HCT116 (cell line): ENCODE data around the gene IFT52. TPM values are rescaled to one million over a fixed set of nuclear protein-coding genes. Genes with fewer than 3 reads are reported as not detected.

Experiments
- ATAC-seq: fragments of 200-7000 bp; cut with Tn5 transposase; 2 replicates; pipeline ENCODE4 v1.9.1; 2020; ENCODE audit warnings: mild to moderate bottlenecking, moderate library complexity
- BruUV-seq: library from RNA; stranded (reverse); fragments of 400-500 nt; replicated peaks from 2 replicates; lab custom pipeline; 2021; lab: Mats Ljungman, UMichigan
- CTCF ChIA-PET: fragments of 300-600 bp; sonication (Branson Sonifier 250); formaldehyde crosslinking; loops from one replicate; lab custom pipeline; 2021; ENCODE audit warnings: antibody characterized with exemption; lab: Charles Lee
- POLR2A ChIA-PET: fragments of 300-600, 350-600 bp; sonication (Branson Sonifier 250); formaldehyde crosslinking; loops from one replicate; lab custom pipeline; 2021; ENCODE audit warnings: antibody characterized with exemption; lab: Charles Lee
- RAD21 ChIA-PET, 2 experiments: fragments of 300-600 bp; sonication (Branson Sonifier 250); formaldehyde crosslinking; loops; one replicate each; lab custom pipeline; 2023; ENCODE audit warnings: low total read pairs in 2 of 2; ENCODE audit not compliant: uncharacterized antibody in 2 of 2, unreplicated experiment in 2 of 2, low non-redundant PET in 1 of 2; lab: Charles Lee
- DNase-seq: peaks from one replicate; pipeline ENCODE4 v3.0.0-alpha.2; 2010; ENCODE audit warnings: low read depth, low spot score
- H2AFZ ChIP-seq: fragments of 200-600 bp; shearing (Covaris generic), sonication (generic); 2 replicates; pipeline ENCODE4 v1.6.1; 2017; ENCODE audit warnings: low read depth, mixed run types, mixed read lengths, antibody characterized with exemption, low read length; ENCODE audit not compliant: poor library complexity, severe bottlenecking
- H3K27ac ChIP-seq: 2 replicates; pipeline ENCODE4 v1.5.1; 2012; ENCODE audit warnings: low read depth, low read length
- H3K27me3 ChIP-seq: fragments of 200-600 bp; sonication (generic); 2 replicates; pipeline ENCODE4 v1.6.1; 2016; ENCODE audit warnings: mixed run types, low read length, mixed read lengths; ENCODE audit not compliant: insufficient read depth
- H3K36me3 ChIP-seq, 2 experiments: fragments of 200-500 bp in 1 of 2; fragments of 200-600 bp in 1 of 2; sonication (Bioruptor generic) in 1 of 2; sonication (generic) in 1 of 2; 2 replicates each; pipeline versions ENCODE4 v1.5.1 to v1.6.1; 2014 to 2016; ENCODE audit warnings: low read length in 2 of 2, inconsistent platforms in 1 of 2, mixed read lengths in 1 of 2, mixed run types in 1 of 2; ENCODE audit not compliant: insufficient read depth in 2 of 2, control insufficient read depth in 1 of 2
- H3K4me1 ChIP-seq, 2 experiments: fragments of 200-600 bp in 1 of 2; sonication (generic) in 1 of 2; 2 replicates each; pipeline versions ENCODE4 v1.5.1 to v1.6.1; 2012 to 2017; ENCODE audit warnings: low read length in 2 of 2, inconsistent platforms in 1 of 2, mild to moderate bottlenecking in 1 of 2, mixed read lengths in 1 of 2, mixed run types in 1 of 2, moderate library complexity in 1 of 2; ENCODE audit not compliant: insufficient read depth in 2 of 2, control insufficient read depth in 1 of 2
- H3K4me2 ChIP-seq: fragments of 200-600 bp; sonication (generic); 2 replicates; pipeline ENCODE4 v1.6.1; 2017; ENCODE audit warnings: mixed run types, low read length, mixed read lengths
- H3K4me3 ChIP-seq, 2 experiments: fragments of 200-600 bp in 1 of 2; sonication (generic) in 1 of 2; replicated peaks in 1 of 2; 2 replicates each; pipeline ENCODE4 v1.5.1; 2011 to 2016; ENCODE audit warnings: low read length in 2 of 2, control low read depth in 1 of 2, low read depth in 1 of 2, mild to moderate bottlenecking in 1 of 2, mixed read lengths in 1 of 2, mixed run types in 1 of 2
- H3K79me2 ChIP-seq: fragments of 200-600 bp; sonication (generic); 2 replicates; pipeline ENCODE4 v1.6.1; 2017; ENCODE audit warnings: mild to moderate bottlenecking, mixed run types, low read length, moderate library complexity, mixed read lengths; ENCODE audit not compliant: insufficient read depth
- H3K9ac ChIP-seq: fragments of 200-600 bp; sonication (generic); 2 replicates; pipeline ENCODE4 v1.6.1; 2016; ENCODE audit warnings: low read length, mixed read lengths
- H3K9me2 ChIP-seq: fragments of 200-600 bp; sonication (generic), shearing (Covaris generic); 2 replicates; pipeline ENCODE4 v1.6.1; 2017; ENCODE audit warnings: mixed run types, mild to moderate bottlenecking, moderate library complexity; ENCODE audit not compliant: insufficient read depth
- H3K9me3 ChIP-seq, 2 experiments: fragments of 200-500 bp in 1 of 2; fragments of 200-600 bp in 1 of 2; sonication (Bioruptor generic) in 1 of 2; sonication (generic) in 1 of 2; 2 replicates each; pipeline ENCODE4 v1.6.1; 2014 to 2017; ENCODE audit warnings: low read length in 2 of 2, mixed read lengths in 2 of 2, inconsistent platforms in 1 of 2, low read depth in 1 of 2, mild to moderate bottlenecking in 1 of 2, mixed run types in 1 of 2, moderate library complexity in 1 of 2; ENCODE audit not compliant: control insufficient read depth in 1 of 2, insufficient read depth in 1 of 2
- H4K20me1 ChIP-seq: fragments of 200-600 bp; sonication (generic), shearing (Covaris generic); 2 replicates; pipeline ENCODE4 v1.6.1; 2017; ENCODE audit warnings: mixed run types, mild to moderate bottlenecking, moderate library complexity; ENCODE audit not compliant: insufficient read depth
- CBX3 ChIP-seq: IDR thresholded peaks from 2 replicates; pipeline ENCODE4 v1.6.1; 2012; ENCODE audit warnings: low read depth
- CEBPB ChIP-seq: IDR thresholded peaks from 2 replicates; pipeline ENCODE4 v1.6.1; 2012; ENCODE audit warnings: low read depth
- EGR1 ChIP-seq: IDR thresholded peaks from 2 replicates; pipeline ENCODE4 v1.6.1; 2012; ENCODE audit warnings: low read depth
- ELF1 ChIP-seq: IDR thresholded peaks from 2 replicates; pipeline ENCODE4 v1.6.1; 2012; ENCODE audit warnings: low read depth, borderline replicate concordance
- FOSL1 ChIP-seq: IDR thresholded peaks from 2 replicates; pipeline ENCODE4 v1.6.1; 2012; ENCODE audit warnings: low read depth
- POLR2AphosphoS5 ChIP-seq: IDR thresholded peaks from 2 replicates; pipeline ENCODE4 v1.6.1; 2011; ENCODE audit warnings: mild to moderate bottlenecking, low read depth, low read length, moderate library complexity
- RAD21 ChIP-seq: IDR thresholded peaks from 2 replicates; pipeline ENCODE4 v1.6.1; 2012; ENCODE audit warnings: low read depth, mild to moderate bottlenecking
- REST ChIP-seq: IDR thresholded peaks from 2 replicates; pipeline ENCODE4 v1.6.1; 2012; ENCODE audit warnings: low read depth
- SIN3A ChIP-seq: IDR thresholded peaks from 2 replicates; pipeline ENCODE4 v1.6.1; 2012; ENCODE audit warnings: low read depth
- SP1 ChIP-seq: IDR thresholded peaks from 2 replicates; pipeline ENCODE4 v1.6.1; 2012; ENCODE audit warnings: low read depth
- SRF ChIP-seq: IDR thresholded peaks from 2 replicates; pipeline ENCODE4 v1.6.1; 2012; ENCODE audit warnings: low read depth
- YY1 ChIP-seq: IDR thresholded peaks from 2 replicates; pipeline ENCODE4 v1.6.1; 2011; ENCODE audit warnings: low read length, low read depth, moderate library complexity, mild to moderate bottlenecking; ENCODE audit not compliant: insufficient replicate concordance; ENCODE audit errors: extremely low read depth
- ZBTB33 ChIP-seq: IDR thresholded peaks from 2 replicates; pipeline ENCODE4 v1.6.1; 2011; ENCODE audit warnings: mild to moderate bottlenecking, low read length, moderate library complexity; ENCODE audit not compliant: insufficient replicate concordance; ENCODE audit errors: extremely low read depth
- ZNF274 ChIP-seq: fragments of 200-500 bp; sonication (Bioruptor generic); IDR thresholded peaks from 2 replicates; pipeline ENCODE4 v1.6.1; 2014; ENCODE audit warnings: mild to moderate bottlenecking, low read depth, low read length, inconsistent platforms
- intact Hi-C: fragments of 100-400 bp; cut with micrococcal nuclease; formaldehyde crosslinking; loops from 2 replicates; pipeline ENCODE4 v1.10.0; 2022
- total RNA-seq: library from RNA; stranded (reverse); gene quantifications from one replicate; pipeline ENCODE4 v1.2.1, GENCODE V29; 2021; ENCODE audit not compliant: unreplicated experiment

The IFT52 gene
- total RNA-seq, 1 experiment from 2014 or later: 29.0 TPM

- Histone ChIP-seq H3K4me1 (peaks cover 1 to 5% of the 10 kb centered on the region in 2 experiments; a peak in 3 of 4 replicates), H3K27ac (no peak overlapping the region), H4K20me1 (no peaks in the 10 kb centered on the region), H3K36me3 (no peaks in the 10 kb centered on the region), H3K79me2 (no peaks in the 10 kb centered on the region), H3K27me3 (no peaks in the 10 kb centered on the region), H3K4me3 (no peak overlapping the region)
- CTCF ChIA-PET: no interaction called here
- BruUV-seq: no TSS peak
- ATAC-seq (no peak), DNase-seq (no peak)
- TF ChIP-seq YY1: no peak
- TF ChIP-seq ELF1: no peak
- no peak for TF ChIP-seq REST
- TF ChIP-seq ZBTB33: no peak
- TF ChIP-seq SP1: no peak
- TF ChIP-seq EGR1: no peak
- no peak for TF ChIP-seq SIN3A
- TF ChIP-seq SRF: no peak
- no peak for TF ChIP-seq POLR2AphosphoS5
- no peak for TF ChIP-seq ZNF274
- no peak for TF ChIP-seq CEBPB
- no peak for TF ChIP-seq CBX3
- TF ChIP-seq FOSL1: no peak
- TF ChIP-seq RAD21: no peak
- TF ChIP-seq, all 23 proteins: peak for 0
- Histone ChIP-seq H3K9me2 (no peaks in the 10 kb centered on the region), H3K4me2 (no peak overlapping the region), H2AFZ (no peak overlapping the region), H3K9me3 (no peaks in the 10 kb centered on the region), H3K9ac (no peak overlapping the region)
- RAD21 ChIA-PET: no interaction called here
- POLR2A ChIA-PET: no interaction called here
- intact Hi-C loops: no loop called here
Measured at GRCh38 chr20:43563991-43564390, 26.7 kb upstream of the IFT52 start.
